ENCODE results near the gene TGFBR2.
"Not testable (repeated sequence)": the region's sequence is repeated elsewhere in the genome, so short reads cannot be mapped to it uniquely, and the experiment has no call there.

The TGFBR2 gene

GRCh38 chr3:30619318-30619717 lies 12.9 kb downstream of the TGFBR2 start:
- no peak overlapping the region for H3K27ac ChIP-seq
- DNase-seq (ENCODE audit: low read depth, low spot score) = no peak
- H3K36me3 ChIP-seq (ENCODE audit: insufficient read depth, low read length) = no peaks in the 10 kb centered on the region
- TF ChIP-seq FOXP2 (optimal IDR thresholded peaks at IDR 0.05; ENCODE audit: control extremely low read depth, extremely low read length, insufficient read depth) (no peak), EZH2 (IDR thresholded peaks at IDR 0.05) (no peak), POLR2AphosphoS5 (IDR thresholded peaks at IDR 0.05; ENCODE audit: borderline replicate concordance, low read depth, low read length) (no peak)
- no peaks in the 10 kb centered on the region for H3K9me3 ChIP-seq (ENCODE audit: low read depth, low read length)
- no peak overlapping the region for H3K4me3 ChIP-seq
- H3K9ac ChIP-seq (ENCODE audit: insufficient read length) = no peak overlapping the region

GRCh38 chr3:30620402-30621360 lies 14.3 kb downstream of the TGFBR2 start:
- no peak for DNase-seq (ENCODE audit: low read depth, low spot score)
- H3K9ac ChIP-seq (ENCODE audit: insufficient read length) = no peak overlapping the region
- H3K4me3 ChIP-seq = no peak overlapping the region
- no peak for TF ChIP-seq EZH2 (IDR thresholded peaks at IDR 0.05)
- TF ChIP-seq FOXP2 (optimal IDR thresholded peaks at IDR 0.05; ENCODE audit: control extremely low read depth, extremely low read length, insufficient read depth) = no peak
- no peak for TF ChIP-seq POLR2AphosphoS5 (IDR thresholded peaks at IDR 0.05; ENCODE audit: borderline replicate concordance, low read depth, low read length)
- H3K27ac ChIP-seq = no peak overlapping the region
- no peaks in the 10 kb centered on the region for H3K36me3 ChIP-seq (ENCODE audit: insufficient read depth, low read length)
- H3K9me3 ChIP-seq (ENCODE audit: low read depth, low read length) = no peaks in the 10 kb centered on the region

DNA sequence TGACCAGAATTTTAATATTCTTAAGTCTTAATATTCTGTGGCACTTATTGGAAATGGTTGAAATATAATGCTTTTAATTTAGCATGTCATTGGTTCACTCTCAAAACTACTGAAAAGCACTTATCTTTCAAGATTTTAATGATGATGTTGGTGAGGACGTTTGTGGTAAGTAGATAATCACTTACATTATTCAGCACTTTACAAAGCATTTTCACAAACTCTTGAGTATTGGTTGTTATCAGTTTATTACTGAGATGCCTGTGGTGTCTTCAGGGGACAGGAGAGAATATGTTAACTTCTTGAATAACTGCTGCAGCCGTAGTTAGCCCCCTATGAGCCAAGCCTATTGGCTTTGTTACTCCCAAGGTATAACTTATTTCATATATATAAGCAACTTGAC lies 15.2 kb downstream of the TGFBR2 start:
- no peak overlapping the region for H3K27ac ChIP-seq
- no peak overlapping the region for H3K9ac ChIP-seq (ENCODE audit: insufficient read length)
- H3K9me3 ChIP-seq (ENCODE audit: low read depth, low read length) = no peaks in the 10 kb centered on the region
- H3K36me3 ChIP-seq (ENCODE audit: insufficient read depth, low read length) = no peaks in the 10 kb centered on the region
- no peak for TF ChIP-seq FOXP2 (optimal IDR thresholded peaks at IDR 0.05; ENCODE audit: control extremely low read depth, extremely low read length, insufficient read depth)
- no peak for TF ChIP-seq EZH2 (IDR thresholded peaks at IDR 0.05)
- no peak for TF ChIP-seq POLR2AphosphoS5 (IDR thresholded peaks at IDR 0.05; ENCODE audit: borderline replicate concordance, low read depth, low read length)
- DNase-seq (ENCODE audit: low read depth, low spot score) = no peak
- no peak overlapping the region for H3K4me3 ChIP-seq

DNA sequence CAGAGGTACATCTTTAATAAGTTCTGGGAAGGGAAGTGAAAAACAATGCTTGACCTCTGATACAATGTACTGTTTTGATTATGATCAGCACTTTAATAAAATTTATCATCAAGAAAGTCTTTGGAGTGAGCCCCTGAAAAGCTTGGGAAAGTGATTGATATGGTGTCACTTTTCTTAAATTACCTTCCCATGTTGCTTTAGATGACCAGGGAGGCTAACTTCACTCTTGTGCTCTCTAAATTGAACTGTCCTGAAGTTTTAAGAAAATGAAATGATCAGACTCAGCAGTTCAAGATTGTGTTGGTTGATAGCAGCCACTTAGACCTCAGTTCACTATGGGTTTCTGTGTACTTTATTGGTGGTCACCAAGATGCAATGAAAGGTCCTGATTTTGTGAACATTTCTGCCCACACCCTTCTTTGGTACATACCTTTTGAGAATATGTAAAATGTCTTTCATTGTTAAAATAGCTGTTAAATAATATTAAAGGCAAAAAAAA lies 15.7 kb downstream of the TGFBR2 start:
- Histone ChIP-seq H3K36me3 (ENCODE audit: insufficient read depth, low read length) (no peaks in the 10 kb centered on the region), H3K27ac (no peak overlapping the region), H3K4me3 (no peak overlapping the region), H3K9ac (ENCODE audit: insufficient read length) (no peak overlapping the region), H3K9me3 (ENCODE audit: low read depth, low read length) (no peaks in the 10 kb centered on the region)
- no peak for DNase-seq (ENCODE audit: low read depth, low spot score)
- TF ChIP-seq POLR2AphosphoS5 (IDR thresholded peaks at IDR 0.05; ENCODE audit: borderline replicate concordance, low read depth, low read length) (no peak), EZH2 (IDR thresholded peaks at IDR 0.05) (no peak), FOXP2 (optimal IDR thresholded peaks at IDR 0.05; ENCODE audit: control extremely low read depth, extremely low read length, insufficient read depth) (no peak)

- H3K27ac ChIP-seq = no peak overlapping the region
- no peak for DNase-seq (ENCODE audit: low read depth, low spot score)
- H3K4me3 ChIP-seq = no peak overlapping the region
- TF ChIP-seq POLR2AphosphoS5 (IDR thresholded peaks at IDR 0.05; ENCODE audit: borderline replicate concordance, low read depth, low read length) (no peak), EZH2 (IDR thresholded peaks at IDR 0.05) (no peak), FOXP2 (optimal IDR thresholded peaks at IDR 0.05; ENCODE audit: control extremely low read depth, extremely low read length, insufficient read depth) (no peak)
- no peaks in the 10 kb centered on the region for H3K36me3 ChIP-seq (ENCODE audit: insufficient read depth, low read length)
- no peaks in the 10 kb centered on the region for H3K9me3 ChIP-seq (ENCODE audit: low read depth, low read length)
- H3K9ac ChIP-seq (ENCODE audit: insufficient read length) = no peak overlapping the region
Measured at GRCh38 chr3:30622790-30623189, 16.4 kb downstream of the TGFBR2 start.

DNA sequence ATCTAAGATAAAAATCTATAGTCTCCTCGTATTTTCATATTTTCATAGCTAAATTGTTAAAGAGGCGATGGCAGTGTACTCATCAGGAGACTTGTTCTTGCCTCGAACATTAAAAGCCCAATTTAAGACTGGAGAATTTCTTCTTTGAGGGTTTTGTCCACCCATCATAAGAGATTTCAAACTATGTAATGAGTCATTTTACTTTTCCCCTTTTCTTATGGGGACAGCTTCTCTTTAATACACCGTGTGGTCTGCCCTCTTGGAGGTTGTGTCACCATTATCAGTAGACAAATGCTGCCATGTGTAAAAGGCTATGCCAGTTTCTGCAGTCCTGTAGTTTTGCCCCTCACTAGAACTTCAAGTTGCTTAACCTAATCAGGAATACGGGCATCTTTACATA lies 16.9 kb downstream of the TGFBR2 start:
- Histone ChIP-seq H3K9ac (ENCODE audit: insufficient read length) (no peak overlapping the region), H3K9me3 (ENCODE audit: low read depth, low read length) (no peaks in the 10 kb centered on the region), H3K36me3 (ENCODE audit: insufficient read depth, low read length) (no peaks in the 10 kb centered on the region), H3K27ac (no peak overlapping the region), H3K4me3 (no peak overlapping the region)
- DNase-seq (ENCODE audit: low read depth, low spot score) = no peak
- TF ChIP-seq EZH2 (IDR thresholded peaks at IDR 0.05) = no peak
- no peak for TF ChIP-seq POLR2AphosphoS5 (IDR thresholded peaks at IDR 0.05; ENCODE audit: borderline replicate concordance, low read depth, low read length)
- no peak for TF ChIP-seq FOXP2 (optimal IDR thresholded peaks at IDR 0.05; ENCODE audit: control extremely low read depth, extremely low read length, insufficient read depth)

DNA sequence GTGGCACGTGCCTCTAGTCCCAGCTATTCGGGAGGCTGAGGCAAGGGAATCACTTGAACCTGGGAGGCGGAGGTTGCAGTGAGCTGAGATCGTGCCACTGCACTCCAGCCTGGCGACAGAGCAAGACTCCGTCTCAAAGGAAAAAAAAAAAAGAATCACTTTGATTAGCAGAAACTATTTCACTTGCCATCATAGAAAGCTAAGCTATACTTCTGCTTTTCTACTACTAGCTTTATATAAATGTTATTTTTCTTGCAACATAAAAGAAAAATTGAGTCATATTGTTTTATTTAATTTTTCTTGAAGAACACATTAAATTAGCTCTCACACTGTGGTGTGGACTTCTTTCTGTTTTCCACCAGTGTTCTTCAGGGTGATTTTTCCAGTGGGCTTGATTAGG lies 18.1 kb downstream of the TGFBR2 start:
- H3K27ac ChIP-seq; H3K4me3 ChIP-seq; H3K9ac ChIP-seq (ENCODE audit: insufficient read length); H3K9me3 ChIP-seq (ENCODE audit: low read depth, low read length); H3K36me3 ChIP-seq (ENCODE audit: insufficient read depth, low read length); DNase-seq (ENCODE audit: low read depth, low spot score): not testable (repeated sequence)

- TF ChIP-seq FOXP2 (optimal IDR thresholded peaks at IDR 0.05; ENCODE audit: control extremely low read depth, extremely low read length, insufficient read depth) (no peak), EZH2 (IDR thresholded peaks at IDR 0.05) (no peak), POLR2AphosphoS5 (IDR thresholded peaks at IDR 0.05; ENCODE audit: borderline replicate concordance, low read depth, low read length) (no peak)
- Histone ChIP-seq H3K27ac (no peak overlapping the region), H3K36me3 (ENCODE audit: insufficient read depth, low read length) (no peaks in the 10 kb centered on the region), H3K9ac (ENCODE audit: insufficient read length) (no peak overlapping the region), H3K9me3 (ENCODE audit: low read depth, low read length) (no peaks in the 10 kb centered on the region), H3K4me3 (no peak overlapping the region)
- no peak for DNase-seq (ENCODE audit: low read depth, low spot score)
Measured at GRCh38 chr3:30625541-30626438, 19.4 kb downstream of the TGFBR2 start.

Measured in SK-N-MC (cell line).